HG02678 (cell line): ENCODE measurements around the gene SYCP1.
"Not testable (repeated sequence)": the region's sequence is repeated elsewhere in the genome, so short reads cannot be mapped to it uniquely, and the experiment has no call there.

Experiments
- ATAC-seq: cut with Tn5 transposase; IDR thresholded peaks from one replicate; pipeline ENCODE4 v1.9.1; 2021; ENCODE audit warnings: mild to moderate bottlenecking, moderate library complexity; ENCODE audit not compliant: unreplicated experiment

Gene SYCP1

GRCh38 chr1:114854693-114855320, at the start of gene SYCP1:
SYCP1 (plus strand) TSS chr1:114854863; CDS start chr1:114855465, 602 bp downstream.
- ATAC-seq = no peak

- no peak for ATAC-seq
These were observed 34.8 kb upstream of the SYCP1 start for GRCh38 chr1:114819869-114820268.

GRCh38 chr1:114820392-114820791, 34.3 kb upstream of the SYCP1 start:
- no peak for ATAC-seq

- no peak for ATAC-seq
These were observed 32.7 kb upstream of the SYCP1 start for GRCh38 chr1:114821978-114822377.

- ATAC-seq = no peak
These were observed 26.4 kb upstream of the SYCP1 start for GRCh38 chr1:114828251-114828650.

GRCh38 chr1:114830075-114830474, 24.6 kb upstream of the SYCP1 start:
- ATAC-seq = not testable (repeated sequence)

- ATAC-seq = no peak
These were observed 23.2 kb upstream of the SYCP1 start for GRCh38 chr1:114831276-114831994.

- ATAC-seq = no peak
These were observed 22.6 kb upstream of the SYCP1 start for GRCh38 chr1:114832057-114832456.

- ATAC-seq = no peak
These were observed 21.2 kb upstream of the SYCP1 start for GRCh38 chr1:114833421-114833820.

- no peak for ATAC-seq
These were observed 10.4 kb upstream of the SYCP1 start for GRCh38 chr1:114844270-114844669.

GRCh38 chr1:114853584-114853983, 1.1 kb upstream of the SYCP1 start:
- ATAC-seq = no peak

GRCh38 chr1:114861384-114861783, 6.7 kb downstream of the SYCP1 start:
- ATAC-seq = no peak

- no peak for ATAC-seq
These were observed 37.7 kb downstream of the SYCP1 start for GRCh38 chr1:114892194-114892918.

GRCh38 chr1:114896795-114897194, 42.1 kb downstream of the SYCP1 start:
- ATAC-seq = no peak

GRCh38 chr1:114901814-114902213, 47.2 kb downstream of the SYCP1 start:
- ATAC-seq = no peak

- no peak for ATAC-seq
These were observed 47.7 kb downstream of the SYCP1 start for GRCh38 chr1:114902343-114902742.

GRCh38 chr1:114903480-114903879, 48.8 kb downstream of the SYCP1 start:
- ATAC-seq = no peak

GRCh38 chr1:114915720-114916119, 61.1 kb downstream of the SYCP1 start:
- ATAC-seq = not testable (repeated sequence)

- no peak for ATAC-seq
These were observed 71.9 kb downstream of the SYCP1 start for GRCh38 chr1:114926607-114927006.

- no peak for ATAC-seq
These were observed 72.7 kb downstream of the SYCP1 start for GRCh38 chr1:114927401-114927800.

GRCh38 chr1:114956570-114956969, 101.9 kb downstream of the SYCP1 start:
- ATAC-seq = no peak

- no peak for ATAC-seq
These were observed 104.8 kb downstream of the SYCP1 start for GRCh38 chr1:114959423-114959822.
